ENCODE data around the gene FKBP1A.
A peak's percentile ranks its signal among the peaks of the same experiment; 100 is the strongest.

The FKBP1A gene

GRCh38 chr20:1331801-1332453, 60.9 kb downstream of the FKBP1A start:
- DNase-seq (ENCODE audit: low read depth) = no peak
- TF ChIP-seq, protein P1, sequence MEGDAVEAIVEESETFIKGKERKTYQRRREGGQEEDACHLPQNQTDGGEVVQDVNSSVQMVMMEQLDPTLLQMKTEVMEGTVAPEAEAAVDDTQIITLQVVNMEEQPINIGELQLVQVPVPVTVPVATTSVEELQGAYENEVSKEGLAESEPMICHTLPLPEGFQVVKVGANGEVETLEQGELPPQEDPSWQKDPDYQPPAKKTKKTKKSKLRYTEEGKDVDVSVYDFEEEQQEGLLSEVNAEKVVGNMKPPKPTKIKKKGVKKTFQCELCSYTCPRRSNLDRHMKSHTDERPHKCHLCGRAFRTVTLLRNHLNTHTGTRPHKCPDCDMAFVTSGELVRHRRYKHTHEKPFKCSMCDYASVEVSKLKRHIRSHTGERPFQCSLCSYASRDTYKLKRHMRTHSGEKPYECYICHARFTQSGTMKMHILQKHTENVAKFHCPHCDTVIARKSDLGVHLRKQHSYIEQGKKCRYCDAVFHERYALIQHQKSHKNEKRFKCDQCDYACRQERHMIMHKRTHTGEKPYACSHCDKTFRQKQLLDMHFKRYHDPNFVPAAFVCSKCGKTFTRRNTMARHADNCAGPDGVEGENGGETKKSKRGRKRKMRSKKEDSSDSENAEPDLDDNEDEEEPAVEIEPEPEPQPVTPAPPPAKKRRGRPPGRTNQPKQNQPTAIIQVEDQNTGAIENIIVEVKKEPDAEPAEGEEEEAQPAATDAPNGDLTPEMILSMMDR (conservative IDR thresholded peaks at IDR 0.05; ENCODE audit: control insufficient read depth, insufficient read depth, low read depth, low read length) = no peak
- H3K4me3 ChIP-seq (ENCODE audit: control insufficient read depth, low read depth, low read length) = no peak overlapping the region

GRCh38 chr20:1331101-1331500, 61.8 kb downstream of the FKBP1A start:
- DNase-seq (ENCODE audit: low read depth) = no peak

DNA sequence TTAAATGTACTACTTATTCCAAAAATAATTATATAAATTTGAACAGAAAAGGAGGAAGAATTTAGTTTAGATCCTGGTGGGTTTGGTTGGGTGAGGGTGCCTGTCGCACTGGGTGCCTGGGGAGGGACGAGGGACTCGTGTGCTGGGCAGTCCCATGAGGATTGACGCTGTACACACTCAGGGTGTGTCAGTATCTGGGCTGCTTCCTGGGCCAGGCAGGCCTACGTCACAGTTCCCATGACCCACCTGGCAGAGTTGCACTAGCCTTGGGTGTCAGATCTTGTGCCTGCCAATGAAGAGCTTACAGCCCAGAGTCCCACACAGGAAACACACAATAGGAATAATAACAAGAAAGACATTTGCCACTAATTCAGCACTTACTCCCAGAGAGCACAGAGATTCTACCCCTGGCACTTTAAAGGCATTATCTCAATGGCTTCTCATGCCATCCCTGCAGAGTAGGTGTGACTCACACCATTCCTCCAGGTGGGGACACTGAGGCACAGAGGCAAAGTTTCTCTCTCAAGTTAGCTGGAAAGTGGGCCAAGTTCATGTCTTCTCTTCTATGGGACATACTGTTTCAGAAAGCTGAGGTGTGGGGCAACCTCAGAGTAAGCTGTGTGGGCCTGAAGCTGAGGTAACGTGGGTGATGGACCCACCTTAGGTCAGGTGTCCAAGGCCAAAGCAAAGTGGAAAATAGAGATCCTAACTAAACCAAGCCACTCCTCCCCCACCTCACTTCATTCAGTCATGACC, 62.6 kb downstream of the FKBP1A start:
- DNase-seq (ENCODE audit: low read depth) = peak; percentile 91
- no peak overlapping the region for H3K4me3 ChIP-seq (ENCODE audit: control insufficient read depth, low read depth, low read length)
- TF ChIP-seq, protein P1 (conservative IDR thresholded peaks at IDR 0.05; ENCODE audit: control insufficient read depth, insufficient read depth, low read depth, low read length) = no peak

More at GRCh38 chr20:1331101-1331500, 61.8 kb downstream of the FKBP1A start:
- no peak overlapping the region for H3K4me3 ChIP-seq (ENCODE audit: control insufficient read depth, low read depth, low read length)
- TF ChIP-seq, protein P1 (conservative IDR thresholded peaks at IDR 0.05; ENCODE audit: control insufficient read depth, insufficient read depth, low read depth, low read length) = no peak

DNA sequence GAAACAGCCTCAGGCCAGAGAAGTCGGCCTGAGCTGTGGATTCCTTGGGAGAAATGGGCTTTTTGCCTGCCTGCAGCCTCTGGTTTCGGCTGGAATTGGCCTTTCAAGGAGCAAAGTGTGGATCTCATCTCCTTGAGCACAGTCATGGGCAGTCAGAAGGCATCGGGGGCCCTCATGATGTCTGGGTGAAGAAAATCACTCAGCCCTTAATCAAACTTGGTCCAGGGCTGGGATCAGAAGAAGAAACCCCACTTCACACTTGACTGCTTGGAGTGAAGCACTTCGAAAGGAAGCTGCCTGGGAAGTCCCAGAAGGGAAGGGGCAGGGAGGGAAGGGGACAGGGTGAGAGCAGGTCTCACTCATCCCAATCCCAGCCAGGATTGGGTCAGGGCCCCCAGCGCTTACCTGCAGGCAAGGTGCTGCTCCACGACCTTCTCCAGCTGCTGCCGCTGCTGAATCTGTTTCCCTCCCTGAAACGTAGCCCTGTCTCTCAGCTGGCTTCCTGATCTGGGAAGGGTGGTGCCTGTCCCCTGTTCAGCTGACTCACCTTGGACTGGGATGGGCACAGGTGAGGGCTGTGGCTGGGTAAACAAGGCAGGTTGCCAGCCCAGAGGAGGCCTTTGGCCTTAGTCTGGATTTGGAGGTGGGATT, 64.0 kb downstream of the FKBP1A start, which contains the start of gene SDCBP2:
Gene SDCBP2 (minus strand): TSS at position 460 of the 651 bp plus-strand sequence. CDS start 8,723 bp downstream, outside the sequence.
- no peak within 1 kb of the TSS for H3K4me3 ChIP-seq (ENCODE audit: control insufficient read depth, low read depth, low read length)
- TF ChIP-seq, protein P1 (conservative IDR thresholded peaks at IDR 0.05; ENCODE audit: control insufficient read depth, insufficient read depth, low read depth, low read length) = no peak
- DNase-seq (ENCODE audit: low read depth) = no peak

DNA sequence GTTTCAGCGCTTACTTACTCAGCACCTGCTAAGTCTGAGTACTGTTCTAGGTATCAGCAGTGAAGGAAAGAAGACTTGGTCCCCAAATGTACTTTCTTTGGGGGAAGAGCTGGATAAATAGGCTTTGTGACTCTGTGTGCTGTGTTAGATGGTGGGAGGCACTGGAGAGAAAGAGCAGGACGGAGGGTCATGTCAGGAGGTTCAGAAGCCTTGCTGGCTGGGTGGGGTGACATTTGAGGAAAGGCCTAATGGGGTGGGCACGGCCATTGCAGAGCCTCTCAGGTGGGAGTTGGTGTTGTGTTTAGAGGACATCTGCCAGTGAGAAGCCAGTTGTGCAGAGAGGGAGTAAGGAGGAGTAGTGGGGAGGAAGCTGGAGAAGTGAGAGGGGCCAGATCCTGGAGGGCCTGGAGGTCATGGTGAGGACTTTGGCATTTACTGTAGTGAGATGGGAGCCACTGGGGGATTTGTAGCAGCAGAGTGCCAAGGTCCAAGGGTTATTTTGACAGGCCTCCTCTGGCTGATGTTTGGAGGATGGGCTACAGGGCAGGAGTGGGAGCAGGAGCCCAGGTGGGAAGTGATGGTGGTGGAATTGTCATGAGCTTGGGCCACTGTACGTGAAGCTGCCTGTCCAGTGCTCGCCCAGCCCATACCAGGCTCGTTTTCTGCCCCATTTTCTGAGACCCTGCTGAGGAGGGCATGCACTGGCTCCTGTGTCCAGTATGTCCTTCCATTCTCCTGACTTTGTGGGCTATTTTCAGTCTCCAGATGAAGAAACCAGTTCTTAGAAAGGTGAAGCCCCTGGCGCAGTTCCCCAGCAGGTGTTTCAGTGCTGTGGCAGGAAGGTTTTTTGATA, 64.8 kb downstream of the FKBP1A start:
- TF ChIP-seq, protein P1 (conservative IDR thresholded peaks at IDR 0.05; ENCODE audit: control insufficient read depth, insufficient read depth, low read depth, low read length) = no peak
- no peak for DNase-seq (ENCODE audit: low read depth)
- H3K4me3 ChIP-seq (ENCODE audit: control insufficient read depth, low read depth, low read length) = no peak overlapping the region

GRCh38 chr20:1327241-1327653, 65.6 kb downstream of the FKBP1A start:
- TF ChIP-seq, protein P1 (conservative IDR thresholded peaks at IDR 0.05; ENCODE audit: control insufficient read depth, insufficient read depth, low read depth, low read length) = no peak
- no peak overlapping the region for H3K4me3 ChIP-seq (ENCODE audit: control insufficient read depth, low read depth, low read length)
- DNase-seq (ENCODE audit: low read depth) = peak; percentile 98

Measured in fibroblast of mammary gland (primary cell).